GM10248 (cell line): ENCODE results near the gene C3orf20.

Experiments
- CTCF ChIA-PET: fragments of 300-600 bp; sonication (Branson Sonifier 250); formaldehyde crosslinking; extraction: SDS; loops from one replicate; lab custom pipeline; 2021; ENCODE audit warnings: antibody characterized with exemption; lab: Yijun Ruan, JAX
- POLR2A ChIA-PET: fragments of 350-650 bp; sonication (Branson Sonifier 250); formaldehyde crosslinking; extraction: SDS; loops from one replicate; lab custom pipeline; 2020; ENCODE audit warnings: antibody characterized with exemption; lab: Yijun Ruan, JAX
- DNase-seq: peaks from one replicate; pipeline ENCODE4 v3.0.0; 2012; ENCODE audit errors: extremely low spot score
- TF ChIP-seq, protein P1 (sequence below): IDR thresholded peaks from 2 replicates; pipeline ENCODE4 v1.5.1; 2012; ENCODE audit warnings: mild to moderate bottlenecking, low read depth; ENCODE audit errors: extremely low read depth, missing control alignments, control extremely low read depth

Gene C3orf20

GRCh38 chr3:14771593-14772497, 96.9 kb downstream of the C3orf20 start:
- CTCF ChIA-PET: interaction anchor here (1.2 to 12.7 kb wide), 4 partner anchors 10 to 95 kb away, joined by 3 to 233 read pairs (median 38); partner anchors contain the start of gene C3orf20
- DNase-seq: peak; percentile 12
- TF ChIP-seq, protein P1, sequence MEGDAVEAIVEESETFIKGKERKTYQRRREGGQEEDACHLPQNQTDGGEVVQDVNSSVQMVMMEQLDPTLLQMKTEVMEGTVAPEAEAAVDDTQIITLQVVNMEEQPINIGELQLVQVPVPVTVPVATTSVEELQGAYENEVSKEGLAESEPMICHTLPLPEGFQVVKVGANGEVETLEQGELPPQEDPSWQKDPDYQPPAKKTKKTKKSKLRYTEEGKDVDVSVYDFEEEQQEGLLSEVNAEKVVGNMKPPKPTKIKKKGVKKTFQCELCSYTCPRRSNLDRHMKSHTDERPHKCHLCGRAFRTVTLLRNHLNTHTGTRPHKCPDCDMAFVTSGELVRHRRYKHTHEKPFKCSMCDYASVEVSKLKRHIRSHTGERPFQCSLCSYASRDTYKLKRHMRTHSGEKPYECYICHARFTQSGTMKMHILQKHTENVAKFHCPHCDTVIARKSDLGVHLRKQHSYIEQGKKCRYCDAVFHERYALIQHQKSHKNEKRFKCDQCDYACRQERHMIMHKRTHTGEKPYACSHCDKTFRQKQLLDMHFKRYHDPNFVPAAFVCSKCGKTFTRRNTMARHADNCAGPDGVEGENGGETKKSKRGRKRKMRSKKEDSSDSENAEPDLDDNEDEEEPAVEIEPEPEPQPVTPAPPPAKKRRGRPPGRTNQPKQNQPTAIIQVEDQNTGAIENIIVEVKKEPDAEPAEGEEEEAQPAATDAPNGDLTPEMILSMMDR: no peak
- POLR2A ChIA-PET: no interaction called here

GRCh38 chr3:14772533-14773138, 97.7 kb downstream of the C3orf20 start:
- no peak for DNase-seq
- CTCF ChIA-PET: interaction anchor here (1.2 to 12.7 kb wide), 4 partner anchors 9 to 96 kb away, joined by 3 to 233 read pairs (median 38); partner anchors contain the start of gene C3orf20
- POLR2A ChIA-PET: no interaction called here
- TF ChIP-seq, protein P1: no peak

- POLR2A ChIA-PET: no interaction called here
- DNase-seq: no peak
- TF ChIP-seq, protein P1: no peak
- CTCF ChIA-PET: interaction anchor here (1.2 to 12.7 kb wide), 4 partner anchors 8 to 96 kb away, joined by 3 to 233 read pairs (median 38); partner anchors contain the start of gene C3orf20
These were observed 98.3 kb downstream of the C3orf20 start for GRCh38 chr3:14773281-14773680.

GRCh38 chr3:14773691-14774128, 98.8 kb downstream of the C3orf20 start:
- DNase-seq: no peak
- ChIA-PET POLR2A (no interaction called here), CTCF (interaction anchor here (0.9 to 12.6 kb wide), 2 partner anchors 15 to 97 kb away, joined by 3 to 233 read pairs; partner anchors contain the start of gene C3orf20)
- TF ChIP-seq, protein P1: no peak

- no peak for DNase-seq
- ChIA-PET CTCF (interaction anchor here (0.7 to 12.6 kb wide), 3 partner anchors 14 to 97 kb away, joined by 3 to 233 read pairs (median 3); partner anchors contain the start of gene C3orf20), POLR2A (no interaction called here)
- TF ChIP-seq, protein P1: no peak
These were observed 99.5 kb downstream of the C3orf20 start for GRCh38 chr3:14774431-14774830.

- no peak for DNase-seq
- ChIA-PET POLR2A (no interaction called here), CTCF (interaction anchor here (0.7 to 12.6 kb wide), 2 partner anchors 87 to 98 kb away, joined by 3 to 233 read pairs; partner anchors contain the start of gene C3orf20)
- TF ChIP-seq, protein P1: no peak
These were observed 100.1 kb downstream of the C3orf20 start for GRCh38 chr3:14775011-14775410.
